G401 (cell line): Measurements from ENCODE around the gene NLGN2. TPM values are rescaled to one million over a fixed set of nuclear protein-coding genes. Genes with fewer than 3 reads are reported as not detected.
A peak's percentile ranks its signal among the peaks of the same experiment; 100 is the strongest.

Experiments
- DNase-seq: peaks from one replicate; pipeline ENCODE4 v3.0.0-alpha.2; 2015; ENCODE audit warnings: low spot score
- in situ Hi-C: cut with HindIII; loops from 2 replicates; pipeline ENCODE4 v1.10.0; 2016; ENCODE audit warnings: low sequenced_read_pairs, mixed read lengths
- total RNA-seq: library from RNA; depleted of rRNA; stranded (reverse); fragments of >200 nt; shearing (Covaris generic); gene quantifications from 2 replicates; pipeline ENCODE4 v1.2.3, GENCODE V29; 2014

Gene NLGN2
- total RNA-seq, 1 experiment from 2014 or later, result 6.8 TPM

DNA sequence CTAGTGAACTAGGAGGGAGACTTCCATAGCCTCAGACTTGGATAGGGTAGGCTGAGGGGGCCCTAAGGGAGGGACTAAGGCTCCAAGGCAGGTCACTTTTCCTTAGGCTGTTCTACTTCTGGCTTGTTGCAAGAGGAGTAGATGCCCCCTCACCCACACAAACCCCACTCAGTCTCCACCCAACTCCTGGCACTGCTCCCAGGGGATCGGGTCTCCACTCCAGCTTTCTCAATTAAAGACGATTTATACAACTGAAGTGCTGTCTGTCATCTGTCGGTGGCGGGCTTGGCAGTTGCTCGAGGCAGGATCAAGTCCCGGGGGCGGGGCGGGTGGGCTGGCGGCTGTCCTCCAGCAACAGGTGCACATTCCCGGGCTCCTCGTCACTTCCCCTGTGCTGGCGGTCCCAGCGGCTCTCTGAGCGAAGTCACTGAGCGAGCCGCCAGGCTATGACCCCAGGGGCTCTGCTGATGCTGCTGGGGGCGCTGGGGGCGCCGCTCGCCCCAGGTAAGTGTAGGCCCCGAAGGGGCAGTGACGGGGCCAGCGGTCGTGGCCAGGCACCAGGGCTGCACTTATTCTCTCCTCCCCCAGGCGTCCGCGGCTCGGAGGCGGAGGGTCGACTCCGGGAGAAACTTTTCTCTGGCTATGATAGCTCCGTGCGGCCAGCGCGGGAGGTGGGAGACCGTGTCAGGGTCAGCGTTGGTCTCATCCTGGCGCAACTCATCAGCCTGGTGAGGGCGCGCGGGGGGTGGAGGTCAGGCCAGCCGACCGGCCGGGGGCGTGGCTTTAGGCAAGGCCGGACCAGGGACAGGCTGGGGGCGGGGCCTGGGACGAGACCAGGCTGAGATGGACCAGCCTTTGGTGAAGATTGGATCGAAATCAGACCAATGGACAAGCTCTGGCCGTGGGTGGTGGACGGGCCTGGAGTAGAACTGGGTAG is 37.3 kb downstream of the NLGN2 start, which contains the start of gene CHRNB1:
Gene CHRNB1 (plus strand): TSS at position 380 of the 937 bp plus-strand sequence. CDS start 67 bp downstream, at position 447.
- in situ Hi-C loops, result no loop called here
- no peak for DNase-seq

DNA sequence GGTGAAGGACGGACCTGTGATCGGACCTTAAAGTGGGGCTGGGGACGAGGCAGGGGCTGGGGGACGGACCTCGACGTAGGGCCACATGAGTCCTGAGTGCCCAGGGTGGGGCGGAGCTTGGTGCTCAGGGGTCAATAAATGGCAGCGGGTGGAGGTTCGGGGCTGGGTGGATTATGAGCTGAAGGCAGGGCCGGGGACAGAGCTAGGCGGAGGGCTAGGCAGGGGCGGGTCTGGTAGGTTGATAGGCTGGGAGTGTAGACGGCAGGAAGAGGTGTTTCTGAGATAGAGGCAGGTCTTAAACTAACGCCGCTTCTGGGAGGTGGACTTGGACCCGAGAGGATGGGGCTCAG is 37.9 kb downstream of the NLGN2 start:
- DNase-seq, result no peak
- in situ Hi-C loops, result no loop called here

DNA sequence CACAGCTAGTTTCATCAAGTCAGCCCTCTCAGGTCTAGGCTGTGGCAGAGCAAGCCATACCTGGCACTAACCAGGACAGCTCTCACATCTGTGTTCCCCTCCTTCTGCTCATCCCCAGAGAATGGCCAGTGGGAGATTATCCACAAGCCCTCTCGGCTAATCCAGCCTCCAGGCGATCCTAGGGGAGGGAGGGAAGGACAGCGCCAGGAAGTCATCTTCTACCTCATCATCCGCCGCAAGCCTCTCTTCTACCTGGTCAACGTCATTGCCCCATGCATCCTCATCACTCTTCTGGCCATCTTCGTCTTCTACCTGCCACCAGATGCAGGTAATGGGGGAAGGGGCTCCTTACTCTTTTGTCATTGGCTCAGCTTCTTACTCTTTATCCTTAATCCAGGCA is 40.8 kb downstream of the NLGN2 start:
- no peak for DNase-seq
- in situ Hi-C loops, result no loop called here

DNA sequence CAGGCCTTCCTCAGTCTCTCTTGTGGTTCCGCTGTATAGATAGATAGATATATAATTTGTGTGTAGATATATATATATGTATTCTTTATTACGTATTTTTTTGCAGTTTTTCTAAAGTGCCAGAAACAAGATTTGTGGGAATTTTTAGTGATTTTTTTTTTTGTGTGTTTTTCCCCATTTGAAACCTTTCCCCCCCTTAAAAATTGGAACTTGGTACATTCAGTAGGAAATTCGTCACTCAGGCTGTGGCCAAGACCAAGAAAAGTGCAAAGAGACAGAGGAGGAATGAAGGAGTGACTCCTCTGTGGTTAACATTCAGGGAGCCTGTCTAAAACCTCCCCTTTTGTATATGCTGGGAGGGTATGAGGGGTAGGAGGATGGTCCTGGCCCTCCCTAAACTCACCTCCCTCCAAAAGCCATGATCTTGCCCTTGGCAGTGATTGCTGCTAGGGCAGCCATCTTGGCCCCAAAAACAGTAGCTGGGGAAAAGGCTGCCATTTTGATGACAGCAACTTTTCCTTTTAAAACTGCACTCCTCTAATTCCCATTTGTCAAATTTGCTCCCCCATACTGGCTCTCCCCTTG is 52.4 kb downstream of the NLGN2 start:
- no peak for DNase-seq
- in situ Hi-C loops, result no loop called here

DNA sequence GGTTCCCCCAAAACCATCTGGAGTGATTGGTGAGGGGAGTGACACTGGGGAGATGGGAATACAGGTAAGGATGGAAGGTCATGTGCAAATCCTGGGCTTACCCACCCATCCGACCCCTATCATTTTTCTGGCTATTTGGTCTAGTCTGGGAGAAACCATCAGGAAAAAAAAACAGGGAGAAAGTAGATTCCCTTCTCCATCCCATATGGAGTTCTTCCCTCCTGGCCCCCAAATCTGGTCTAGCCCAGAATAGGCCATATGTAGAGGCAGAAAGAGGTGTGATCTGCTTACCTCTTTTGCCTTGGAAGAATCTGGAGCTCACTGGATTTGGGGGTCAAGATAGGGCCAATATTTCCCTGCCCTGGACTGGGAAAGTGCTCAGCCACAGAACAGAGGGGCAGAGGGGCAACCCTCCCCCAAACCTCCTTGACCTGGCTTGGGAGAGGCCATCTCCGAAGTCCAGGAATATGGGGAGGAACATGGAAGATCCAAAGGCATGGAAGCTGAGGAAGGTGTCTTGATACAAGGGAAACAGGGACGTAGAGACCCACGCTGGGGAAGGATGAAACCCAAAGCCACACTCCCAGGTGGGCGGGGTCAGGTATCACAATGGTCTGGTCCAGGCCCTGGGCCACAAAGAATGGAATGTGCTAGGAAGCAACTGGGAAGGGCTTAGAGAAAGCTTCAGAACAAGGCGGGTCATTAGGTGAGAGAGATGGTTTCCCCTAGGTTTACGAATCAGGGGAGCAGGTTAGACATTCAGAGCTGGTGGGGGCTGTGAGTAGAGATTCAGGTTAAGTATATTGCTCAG is 53.4 kb downstream of the NLGN2 start:
- in situ Hi-C loops, result no loop called here
- no peak for DNase-seq

DNA sequence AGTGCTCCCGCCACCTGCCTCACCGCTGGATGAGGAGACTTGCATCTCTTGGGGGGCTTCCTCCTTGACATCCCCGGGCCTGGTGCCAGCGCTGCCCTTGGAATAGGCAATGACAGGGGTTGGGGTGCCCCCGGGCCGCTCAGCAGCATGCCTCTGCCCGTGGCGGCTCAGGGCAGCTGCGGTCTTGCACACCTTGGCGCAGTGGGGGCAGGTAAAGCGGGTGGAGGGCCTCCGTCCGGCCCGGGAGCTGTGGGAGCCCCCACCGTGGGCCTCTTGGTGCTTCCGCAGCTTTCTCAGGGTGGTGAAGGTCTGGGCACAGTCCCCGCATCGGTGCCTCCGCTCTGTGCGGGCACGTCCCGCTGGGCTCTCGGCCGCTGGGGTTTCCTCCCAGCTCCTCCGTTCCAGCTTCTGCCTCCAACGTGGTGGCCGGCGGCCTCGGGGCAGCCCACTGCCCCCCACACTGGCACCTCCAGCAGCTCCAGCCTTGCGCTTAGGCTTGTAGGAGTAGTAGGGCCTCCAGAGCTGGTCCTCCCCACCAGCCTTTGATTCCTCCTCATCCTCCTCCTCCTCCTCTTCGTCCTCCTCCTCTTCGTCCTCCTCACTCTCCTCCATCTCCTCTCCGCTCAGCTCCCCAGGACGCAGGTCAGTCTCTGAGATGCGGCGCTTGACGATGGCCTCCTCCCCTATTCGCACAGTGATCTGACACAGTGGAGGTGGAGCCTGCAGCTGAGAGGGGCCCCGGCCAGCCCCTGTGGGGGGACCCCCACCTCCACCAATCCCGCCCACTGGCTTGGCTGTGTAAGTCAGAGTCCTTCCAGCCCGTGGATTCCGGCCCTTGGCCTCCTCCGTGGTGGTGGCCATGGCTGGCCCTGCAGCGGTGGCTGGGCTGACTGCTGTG is 55.1 kb downstream of the NLGN2 start:
- in situ Hi-C loops, result no loop called here
- no peak for DNase-seq

DNA sequence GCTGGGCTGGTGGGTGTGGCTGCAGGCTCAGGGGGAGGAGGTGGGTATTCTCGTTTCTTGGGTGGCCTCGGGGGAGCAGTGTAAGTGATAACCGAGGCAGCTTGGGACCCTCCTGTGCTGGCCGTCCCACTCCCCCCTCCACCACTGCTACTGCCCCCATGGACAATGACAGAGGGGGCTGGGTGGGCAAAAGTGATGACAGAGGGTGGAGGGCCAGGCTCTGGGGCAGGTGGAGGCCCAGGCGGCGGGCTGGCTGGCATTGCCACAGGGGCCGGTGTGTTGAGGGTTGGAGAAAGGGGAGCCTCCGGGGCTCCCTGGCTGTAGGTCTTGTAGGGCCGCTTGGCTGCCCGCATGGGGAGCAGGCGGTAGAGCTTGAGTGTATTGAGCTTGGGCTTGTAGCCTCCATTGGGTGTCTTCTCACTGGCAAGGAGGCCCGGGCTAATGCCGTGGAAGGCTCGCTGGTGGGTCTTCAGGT is 55.8 kb downstream of the NLGN2 start:
- no peak for DNase-seq
- in situ Hi-C loops, result no loop called here

DNA sequence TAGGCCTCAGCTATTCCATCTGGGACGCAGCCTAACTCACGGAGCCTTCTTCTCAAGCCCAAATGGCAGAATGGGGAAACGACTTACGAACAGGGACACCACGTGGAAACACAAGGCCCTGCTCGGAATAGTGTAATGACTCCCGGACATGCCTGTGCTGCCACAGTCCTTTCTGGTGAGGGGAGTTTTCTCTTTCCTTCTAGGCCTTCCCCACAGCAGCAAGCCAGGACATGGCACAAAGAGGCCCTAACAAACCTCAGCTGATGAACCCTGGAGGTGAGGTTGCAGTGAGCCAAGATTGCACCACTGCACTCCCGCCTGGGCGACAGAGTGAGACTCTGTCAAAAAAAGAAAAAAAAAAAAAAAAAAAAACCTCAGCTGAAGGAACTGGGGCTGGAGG is 56.4 kb downstream of the NLGN2 start:
- in situ Hi-C loops, result no loop called here

DNA sequence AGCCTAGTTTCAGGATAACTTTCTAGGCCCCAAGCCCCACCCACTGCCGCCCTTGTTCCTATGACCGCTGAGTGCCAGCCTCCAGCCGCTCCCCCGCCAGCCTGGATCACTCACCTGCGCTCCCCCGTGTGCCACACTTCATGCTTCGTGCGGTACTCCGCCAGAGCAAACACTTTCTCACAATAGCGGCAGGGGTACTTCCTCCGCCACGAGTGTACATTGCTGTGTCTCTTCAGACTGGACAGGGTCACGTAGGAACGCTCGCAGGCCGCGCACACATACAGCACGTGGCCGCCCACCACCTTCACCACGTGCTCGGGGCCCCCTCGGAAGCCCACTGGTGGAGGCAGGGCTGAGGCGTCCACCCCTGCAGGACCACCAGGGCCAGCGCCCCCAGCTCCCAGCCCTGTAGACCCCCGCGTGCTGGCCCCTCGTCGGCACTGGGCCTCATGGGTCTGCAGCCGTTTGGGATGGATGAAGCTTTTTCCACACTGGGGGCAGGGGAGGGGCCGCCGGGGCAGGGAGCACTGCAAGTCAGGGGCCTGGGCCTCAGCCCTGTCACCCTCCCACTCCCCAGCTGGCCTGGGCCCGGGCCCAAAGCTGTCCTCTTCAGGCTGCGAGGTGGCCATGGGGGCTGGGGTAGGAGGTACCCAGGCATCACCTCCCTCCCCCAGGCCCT is 58.1 kb downstream of the NLGN2 start:
- DNase-seq, result no peak
- in situ Hi-C loops, result no loop called here

More for the DNA sequence above, 56.4 kb downstream of the NLGN2 start:
- DNase-seq, result no peak

DNA sequence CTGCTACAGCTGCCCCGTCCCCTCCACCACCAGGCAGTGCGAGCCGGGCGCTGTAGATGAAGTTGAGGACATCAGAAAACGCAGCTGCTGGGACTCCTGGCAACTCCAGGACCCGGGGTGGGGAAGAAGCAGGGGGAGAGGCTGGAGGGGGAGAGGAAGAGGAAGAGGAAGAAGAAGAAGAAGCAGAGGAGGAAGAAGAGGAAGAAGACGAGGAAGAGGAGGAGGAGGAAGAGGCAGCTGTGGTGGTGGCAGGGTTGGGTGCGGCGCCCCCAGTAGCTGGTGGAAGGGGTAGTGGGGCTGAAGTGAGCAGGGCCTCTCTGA is 58.6 kb downstream of the NLGN2 start:
- in situ Hi-C loops, result no loop called here
- DNase-seq, result no peak

DNA sequence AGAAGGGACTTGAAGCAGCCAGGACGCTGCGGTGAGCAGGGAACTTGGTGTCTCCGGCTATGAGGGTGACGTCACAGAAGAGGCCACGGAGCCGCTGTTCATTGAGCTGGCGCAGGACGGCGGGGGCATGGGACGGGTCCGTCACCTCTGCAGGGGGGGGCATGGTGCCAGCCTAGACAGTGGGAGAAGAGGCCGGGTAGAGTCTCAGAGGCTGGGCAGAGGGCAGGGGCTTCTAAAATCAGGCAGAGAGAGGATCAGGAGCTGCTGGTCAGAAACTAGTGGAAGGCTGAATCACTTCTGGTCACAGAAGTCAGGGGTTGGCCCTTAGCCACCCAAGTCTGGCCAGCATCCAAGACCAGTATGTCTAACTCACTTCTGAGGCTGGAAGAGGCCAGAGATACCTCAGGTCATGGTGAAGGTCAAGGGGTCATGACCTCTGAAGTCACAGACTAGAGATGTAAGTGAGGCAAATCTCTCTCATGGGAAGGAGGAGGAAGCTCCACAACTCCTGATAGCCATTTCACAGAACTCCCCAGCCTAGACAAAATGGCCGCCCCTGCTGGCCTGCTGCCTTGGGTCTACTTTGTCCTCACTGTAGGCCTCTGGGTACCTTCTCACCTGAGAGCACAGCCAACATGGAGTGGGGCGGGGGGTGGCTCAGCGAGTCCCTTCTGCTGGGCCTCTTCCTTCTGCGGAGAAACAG is 59.1 kb downstream of the NLGN2 start:
- DNase-seq, result peak; percentile 54
- in situ Hi-C loops, result no loop called here

DNA sequence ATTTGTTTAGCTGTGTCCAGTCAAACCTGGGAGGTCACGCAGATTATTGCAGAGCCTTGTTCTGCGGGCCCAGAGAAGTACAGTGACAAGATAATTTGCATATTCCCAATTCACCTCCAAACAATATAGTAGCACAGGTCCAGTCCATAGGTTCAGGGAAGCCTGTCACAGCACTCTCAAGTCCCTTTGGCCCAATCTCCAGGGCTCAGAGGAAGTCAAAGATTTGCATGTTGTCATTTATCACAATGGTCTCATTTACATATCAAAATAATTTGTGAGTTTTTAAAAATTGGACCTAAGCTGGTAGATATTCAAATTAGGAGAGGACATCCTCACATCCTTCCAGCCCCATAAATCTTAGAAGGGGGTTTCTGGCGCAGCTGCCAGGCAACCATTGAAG is 59.9 kb downstream of the NLGN2 start:
- in situ Hi-C loops, result no loop called here
- no peak for DNase-seq

DNA sequence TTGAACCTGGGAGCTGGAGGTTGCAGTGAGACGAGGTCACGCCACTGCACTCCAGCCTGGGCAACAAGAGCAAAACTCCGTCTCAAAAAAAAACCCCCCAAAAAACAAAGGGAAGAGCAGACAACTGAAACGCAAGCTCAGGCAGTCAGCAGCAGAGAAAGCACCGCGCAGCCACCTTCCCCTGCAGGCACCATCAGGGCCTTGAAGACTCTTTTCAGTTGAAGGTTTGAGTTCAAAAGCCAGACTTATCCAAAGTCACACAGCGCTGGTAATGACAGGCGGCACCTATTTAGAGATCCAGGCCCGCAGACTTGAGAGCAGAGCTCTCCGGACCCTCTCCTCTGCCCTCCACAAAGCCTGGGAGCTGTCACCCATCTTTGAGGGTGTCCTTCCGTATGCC is 60.6 kb downstream of the NLGN2 start:
- DNase-seq, result no peak
- in situ Hi-C loops, result no loop called here

DNA sequence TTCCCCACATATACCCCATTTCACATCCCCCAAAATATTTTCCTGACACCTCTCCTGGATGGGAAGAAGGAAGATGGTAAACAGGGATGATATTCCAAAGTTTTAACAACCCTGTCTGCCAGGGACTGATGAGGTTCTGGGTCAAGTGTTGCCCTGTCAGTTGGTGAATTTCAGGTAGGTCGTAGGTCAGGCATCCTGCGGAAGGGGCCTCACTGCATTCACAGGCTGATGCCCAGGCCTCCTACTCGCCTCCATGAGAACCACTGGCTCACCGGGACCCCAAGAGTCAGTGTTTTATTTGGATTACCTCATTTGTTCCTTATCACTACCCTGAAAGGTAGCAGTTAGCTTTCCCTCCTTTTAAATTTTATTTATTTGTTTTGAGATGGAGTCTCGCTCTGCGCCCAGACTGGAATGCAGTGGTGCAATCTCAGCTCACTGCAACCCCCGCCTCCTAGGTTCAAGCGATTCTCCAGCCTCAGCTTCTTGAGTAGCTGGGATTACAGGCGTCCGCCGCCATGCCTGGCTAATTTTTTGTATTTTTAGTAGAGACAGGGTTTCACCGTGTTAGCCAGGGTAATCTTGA is 61.3 kb downstream of the NLGN2 start:
- in situ Hi-C loops, result no loop called here
- DNase-seq, result no peak
